SK-N-SH treated with all-trans-retinoic acid at 6 μM for 48 hours (cell line): ENCODE data around the gene GNA12.

Experiments used
- ATAC-seq: fragments of 200-7000 bp; cut with Tn5 transposase; 3 replicates; pipeline ENCODE4 v1.9.1; 2020; ENCODE audit warnings: mild to moderate bottlenecking, moderate library complexity
- ARNTL ChIP-seq: fragments of 450-650 bp; formaldehyde crosslinking; IDR thresholded peaks from 2 replicates; pipeline ENCODE4 v1.5.0; 2020; ENCODE audit warnings: low read depth, mild to moderate bottlenecking, moderate library complexity, borderline replicate concordance
- BACH2 ChIP-seq: fragments of 250-450 bp; sonication (Bioruptor Pico); IDR thresholded peaks from 2 replicates; pipeline ENCODE4 v1.9.0; 2021; ENCODE audit warnings: mild to moderate bottlenecking, borderline replicate concordance
- ESRRG ChIP-seq: fragments of 250-450 bp; sonication (Bioruptor Pico); IDR thresholded peaks from 2 replicates; pipeline ENCODE4 v1.6.1; 2021; ENCODE audit warnings: mild to moderate bottlenecking
- GLIS3 ChIP-seq: fragments of 250-450 bp; sonication (Bioruptor Pico); IDR thresholded peaks from 2 replicates; pipeline ENCODE4 v1.5.0; 2020; ENCODE audit warnings: mild to moderate bottlenecking, moderate library complexity
- OSR1 ChIP-seq: fragments of 250-450 bp; sonication (Bioruptor Pico); IDR thresholded peaks from 2 replicates; pipeline ENCODE4 v1.8.0; 2022; ENCODE audit warnings: moderate library complexity, mild to moderate bottlenecking, inconsistent platforms
- PPARA ChIP-seq: fragments of 250-450 bp; sonication (Bioruptor Pico); IDR thresholded peaks from 2 replicates; pipeline ENCODE4 v1.5.0; 2020; ENCODE audit warnings: mild to moderate bottlenecking, borderline replicate concordance
- RARB ChIP-seq: fragments of 250-450 bp; sonication (Bioruptor Pico); IDR thresholded peaks from 2 replicates; pipeline ENCODE4 v1.8.0; 2021; ENCODE audit warnings: mild to moderate bottlenecking, moderate library complexity
- SNAI2 ChIP-seq: fragments of 250-450 bp; sonication (Bioruptor Pico); IDR thresholded peaks from 2 replicates; pipeline ENCODE4 v1.5.0; 2020; ENCODE audit warnings: mild to moderate bottlenecking, moderate library complexity
- TCF4 ChIP-seq: fragments of 250-450 bp; sonication (Bioruptor Pico); IDR thresholded peaks from 2 replicates; pipeline ENCODE4 v1.8.0; 2021; ENCODE audit warnings: mild to moderate bottlenecking, moderate library complexity, borderline replicate concordance
- TOX ChIP-seq: fragments of 250-450 bp; sonication (Bioruptor Pico); IDR thresholded peaks from 2 replicates; pipeline ENCODE4 v1.8.0; 2021; ENCODE audit warnings: mild to moderate bottlenecking, moderate library complexity, borderline replicate concordance
- ZC3H10 ChIP-seq: fragments of 250-450 bp; sonication (Bioruptor Pico); IDR thresholded peaks from 2 replicates; pipeline ENCODE4 v1.5.1; 2021; ENCODE audit warnings: mild to moderate bottlenecking, moderate library complexity
- ZFP30 ChIP-seq: fragments of 450-650 bp; formaldehyde crosslinking; IDR thresholded peaks from 2 replicates; pipeline ENCODE4 v1.5.0; 2022; ENCODE audit warnings: mild to moderate bottlenecking, moderate library complexity
- ZNF565 ChIP-seq: fragments of 450-650 bp; formaldehyde crosslinking; conservative IDR thresholded peaks from 2 replicates; pipeline ENCODE4 v1.5.0; 2020; ENCODE audit warnings: low read depth, mild to moderate bottlenecking, moderate library complexity
- ZNF70 ChIP-seq: fragments of 450-650 bp; formaldehyde crosslinking; IDR thresholded peaks from 2 replicates; pipeline ENCODE4 v1.5.0; 2020; ENCODE audit warnings: mild to moderate bottlenecking, moderate library complexity
- ZNF8 ChIP-seq: fragments of 450-650 bp; formaldehyde crosslinking; IDR thresholded peaks from 2 replicates; pipeline ENCODE4 v1.5.0; 2020; ENCODE audit warnings: mild to moderate bottlenecking, moderate library complexity
- TF ChIP-seq, protein P1 (sequence below): fragments of 250-450 bp; sonication (Bioruptor Pico); IDR thresholded peaks from 2 replicates; pipeline ENCODE4 v1.5.1; 2021; ENCODE audit warnings: mild to moderate bottlenecking, moderate library complexity
- TF ChIP-seq, protein P2 (sequence below): fragments of 250-450 bp; sonication (Bioruptor Pico); IDR thresholded peaks from 2 replicates; pipeline ENCODE4 v1.5.0; 2020; ENCODE audit warnings: mild to moderate bottlenecking, moderate library complexity
- TF ChIP-seq, protein P3 (sequence below): fragments of 250-450 bp; sonication (Bioruptor Pico); IDR thresholded peaks from 2 replicates; pipeline ENCODE4 v1.8.0; 2021; ENCODE audit warnings: low read depth, mild to moderate bottlenecking, moderate library complexity, borderline replicate concordance
- TF ChIP-seq, protein P4 (sequence below): fragments of 250-450 bp; sonication (Bioruptor Pico); IDR thresholded peaks from 2 replicates; pipeline ENCODE4 v1.5.1; 2020; ENCODE audit warnings: low read depth, mild to moderate bottlenecking, moderate library complexity
- TF ChIP-seq, protein P5 (sequence below): fragments of 250-450 bp; sonication (Bioruptor Pico); IDR thresholded peaks from 2 replicates; pipeline ENCODE4 v1.8.0; 2020; ENCODE audit warnings: mild to moderate bottlenecking, moderate library complexity, borderline replicate concordance

The GNA12 gene

DNA sequence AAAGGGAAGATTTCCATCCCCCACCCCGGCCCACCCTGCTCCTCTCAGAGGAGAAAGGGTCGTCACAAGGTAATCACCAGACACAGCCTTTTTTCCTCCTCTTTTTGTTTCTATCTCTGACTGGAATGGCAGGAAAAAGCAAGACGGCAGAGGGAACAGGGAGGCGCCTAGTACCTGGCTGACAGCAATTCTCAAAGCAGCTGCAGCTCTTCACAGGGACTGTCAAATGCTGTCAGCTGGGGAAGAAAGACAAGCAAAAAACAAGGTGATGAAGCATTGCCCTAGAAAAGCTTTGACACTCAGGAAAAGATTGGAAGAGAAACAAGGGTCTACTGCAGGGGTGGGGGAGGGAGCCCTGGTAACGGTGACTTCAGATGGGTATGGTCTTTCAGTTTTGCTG, 52.7 kb downstream of the GNA12 start (continued):
- TF ChIP-seq, protein P1, sequence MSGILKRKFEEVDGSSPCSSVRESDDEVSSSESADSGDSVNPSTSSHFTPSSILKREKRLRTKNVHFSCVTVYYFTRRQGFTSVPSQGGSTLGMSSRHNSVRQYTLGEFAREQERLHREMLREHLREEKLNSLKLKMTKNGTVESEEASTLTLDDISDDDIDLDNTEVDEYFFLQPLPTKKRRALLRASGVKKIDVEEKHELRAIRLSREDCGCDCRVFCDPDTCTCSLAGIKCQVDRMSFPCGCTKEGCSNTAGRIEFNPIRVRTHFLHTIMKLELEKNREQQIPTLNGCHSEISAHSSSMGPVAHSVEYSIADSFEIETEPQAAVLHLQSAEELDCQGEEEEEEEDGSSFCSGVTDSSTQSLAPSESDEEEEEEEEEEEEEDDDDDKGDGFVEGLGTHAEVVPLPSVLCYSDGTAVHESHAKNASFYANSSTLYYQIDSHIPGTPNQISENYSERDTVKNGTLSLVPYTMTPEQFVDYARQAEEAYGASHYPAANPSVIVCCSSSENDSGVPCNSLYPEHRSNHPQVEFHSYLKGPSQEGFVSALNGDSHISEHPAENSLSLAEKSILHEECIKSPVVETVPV (CRISPR knock-in tag), result no peak
- TF ChIP-seq ZNF70 (CRISPR knock-in tag) (no peak), OSR1 (CRISPR knock-in tag) (no peak), GLIS3 (no peak), RARB (CRISPR knock-in tag) (no peak)

DNA sequence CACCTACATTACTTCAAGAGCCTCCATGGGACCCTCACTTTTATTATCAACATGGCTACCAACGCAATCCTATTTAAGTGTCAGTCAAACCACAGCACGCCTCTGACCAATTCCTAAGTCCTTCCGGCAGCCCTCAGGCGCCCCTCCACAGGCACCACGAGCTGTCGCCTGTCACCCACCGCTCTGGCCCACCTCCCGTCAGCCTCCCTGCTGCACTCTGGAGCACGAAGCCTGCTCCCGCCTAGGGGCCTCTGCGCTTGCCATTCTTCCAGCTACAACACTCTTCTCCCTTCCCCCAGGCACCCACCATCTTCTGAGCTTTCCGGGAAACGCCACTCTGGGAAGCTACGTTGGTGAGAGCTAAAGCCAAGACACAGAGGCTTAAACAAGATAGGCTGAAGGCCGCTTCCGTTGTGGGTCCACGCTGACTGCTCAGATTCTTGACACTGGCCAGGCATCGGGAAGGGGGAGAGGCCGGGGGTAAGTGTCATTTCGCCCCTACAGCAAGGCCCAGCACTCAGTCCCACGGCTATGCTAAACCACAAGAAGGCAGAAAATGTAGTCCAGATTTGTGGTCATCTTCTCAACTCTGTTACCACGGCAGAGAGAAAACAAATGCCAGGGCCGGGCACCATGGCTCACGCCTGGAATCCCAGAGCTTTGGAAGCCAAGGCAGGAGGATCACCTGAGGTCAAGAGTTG, 56.7 kb downstream of the GNA12 start:
- peak; percentile 37 for ATAC-seq
- no peak for TF ChIP-seq TCF4 (CRISPR knock-in tag)
- TF ChIP-seq, protein P2, sequence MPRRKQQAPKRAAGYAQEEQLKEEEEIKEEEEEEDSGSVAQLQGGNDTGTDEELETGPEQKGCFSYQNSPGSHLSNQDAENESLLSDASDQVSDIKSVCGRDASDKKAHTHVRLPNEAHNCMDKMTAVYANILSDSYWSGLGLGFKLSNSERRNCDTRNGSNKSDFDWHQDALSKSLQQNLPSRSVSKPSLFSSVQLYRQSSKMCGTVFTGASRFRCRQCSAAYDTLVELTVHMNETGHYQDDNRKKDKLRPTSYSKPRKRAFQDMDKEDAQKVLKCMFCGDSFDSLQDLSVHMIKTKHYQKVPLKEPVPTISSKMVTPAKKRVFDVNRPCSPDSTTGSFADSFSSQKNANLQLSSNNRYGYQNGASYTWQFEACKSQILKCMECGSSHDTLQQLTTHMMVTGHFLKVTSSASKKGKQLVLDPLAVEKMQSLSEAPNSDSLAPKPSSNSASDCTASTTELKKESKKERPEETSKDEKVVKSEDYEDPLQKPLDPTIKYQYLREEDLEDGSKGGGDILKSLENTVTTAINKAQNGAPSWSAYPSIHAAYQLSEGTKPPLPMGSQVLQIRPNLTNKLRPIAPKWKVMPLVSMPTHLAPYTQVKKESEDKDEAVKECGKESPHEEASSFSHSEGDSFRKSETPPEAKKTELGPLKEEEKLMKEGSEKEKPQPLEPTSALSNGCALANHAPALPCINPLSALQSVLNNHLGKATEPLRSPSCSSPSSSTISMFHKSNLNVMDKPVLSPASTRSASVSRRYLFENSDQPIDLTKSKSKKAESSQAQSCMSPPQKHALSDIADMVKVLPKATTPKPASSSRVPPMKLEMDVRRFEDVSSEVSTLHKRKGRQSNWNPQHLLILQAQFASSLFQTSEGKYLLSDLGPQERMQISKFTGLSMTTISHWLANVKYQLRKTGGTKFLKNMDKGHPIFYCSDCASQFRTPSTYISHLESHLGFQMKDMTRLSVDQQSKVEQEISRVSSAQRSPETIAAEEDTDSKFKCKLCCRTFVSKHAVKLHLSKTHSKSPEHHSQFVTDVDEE, result no peak
- TF ChIP-seq ARNTL (CRISPR knock-in tag), result no peak
- TF ChIP-seq ZNF70 (CRISPR knock-in tag), result no peak
- TF ChIP-seq ZNF8 (CRISPR knock-in tag), result no peak
- TF ChIP-seq, protein P3, sequence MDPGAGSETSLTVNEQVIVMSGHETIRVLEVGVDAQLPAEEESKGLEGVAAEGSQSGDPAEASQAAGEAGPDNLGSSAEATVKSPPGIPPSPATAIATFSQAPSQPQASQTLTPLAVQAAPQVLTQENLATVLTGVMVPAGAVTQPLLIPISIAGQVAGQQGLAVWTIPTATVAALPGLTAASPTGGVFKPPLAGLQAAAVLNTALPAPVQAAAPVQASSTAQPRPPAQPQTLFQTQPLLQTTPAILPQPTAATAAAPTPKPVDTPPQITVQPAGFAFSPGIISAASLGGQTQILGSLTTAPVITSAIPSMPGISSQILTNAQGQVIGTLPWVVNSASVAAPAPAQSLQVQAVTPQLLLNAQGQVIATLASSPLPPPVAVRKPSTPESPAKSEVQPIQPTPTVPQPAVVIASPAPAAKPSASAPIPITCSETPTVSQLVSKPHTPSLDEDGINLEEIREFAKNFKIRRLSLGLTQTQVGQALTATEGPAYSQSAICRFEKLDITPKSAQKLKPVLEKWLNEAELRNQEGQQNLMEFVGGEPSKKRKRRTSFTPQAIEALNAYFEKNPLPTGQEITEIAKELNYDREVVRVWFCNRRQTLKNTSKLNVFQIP (CRISPR knock-in tag), result no peak
- no peak for TF ChIP-seq ZFP30
- TF ChIP-seq ZC3H10, result no peak
- TF ChIP-seq, protein P4, sequence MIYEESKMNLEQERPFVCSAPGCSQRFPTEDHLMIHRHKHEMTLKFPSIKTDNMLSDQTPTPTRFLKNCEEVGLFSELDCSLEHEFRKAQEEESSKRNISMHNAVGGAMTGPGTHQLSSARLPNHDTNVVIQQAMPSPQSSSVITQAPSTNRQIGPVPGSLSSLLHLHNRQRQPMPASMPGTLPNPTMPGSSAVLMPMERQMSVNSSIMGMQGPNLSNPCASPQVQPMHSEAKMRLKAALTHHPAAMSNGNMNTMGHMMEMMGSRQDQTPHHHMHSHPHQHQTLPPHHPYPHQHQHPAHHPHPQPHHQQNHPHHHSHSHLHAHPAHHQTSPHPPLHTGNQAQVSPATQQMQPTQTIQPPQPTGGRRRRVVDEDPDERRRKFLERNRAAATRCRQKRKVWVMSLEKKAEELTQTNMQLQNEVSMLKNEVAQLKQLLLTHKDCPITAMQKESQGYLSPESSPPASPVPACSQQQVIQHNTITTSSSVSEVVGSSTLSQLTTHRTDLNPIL, result no peak
- TF ChIP-seq RARB (CRISPR knock-in tag), result no peak
- TF ChIP-seq, protein P1 (CRISPR knock-in tag), result no peak
- TF ChIP-seq ESRRG (CRISPR knock-in tag), result no peak
- no peak for TF ChIP-seq OSR1 (CRISPR knock-in tag)
- TF ChIP-seq GLIS3, result no peak

DNA sequence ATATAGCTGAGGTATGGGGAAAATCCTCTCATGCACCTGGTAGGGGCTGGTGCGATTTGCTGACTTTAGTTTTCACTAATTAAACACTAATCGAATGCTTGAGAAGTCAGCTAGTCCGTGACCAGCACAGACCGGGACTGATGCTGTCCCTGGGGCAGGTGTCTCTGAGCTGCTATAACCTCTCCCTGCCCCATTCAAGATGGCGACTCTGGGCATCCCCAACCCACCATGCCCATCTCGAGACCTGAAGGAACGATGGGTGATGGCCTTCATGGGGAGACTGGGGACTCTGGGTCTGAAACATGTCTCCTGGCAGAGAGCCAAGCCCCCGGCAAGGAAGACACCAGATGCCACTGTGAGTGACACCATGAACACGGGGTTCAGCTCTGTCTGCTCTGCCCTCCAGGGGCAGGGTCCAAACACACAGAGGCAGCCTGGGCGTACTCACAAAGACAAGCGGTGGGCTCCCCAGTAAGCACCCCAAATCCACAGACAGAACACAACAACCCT, 57.4 kb downstream of the GNA12 start:
- TF ChIP-seq GLIS3, result no peak
- TF ChIP-seq ZFP30, result no peak
- no peak for TF ChIP-seq RARB (CRISPR knock-in tag)
- TF ChIP-seq SNAI2 (CRISPR knock-in tag), result no peak
- TF ChIP-seq ZNF8 (CRISPR knock-in tag), result no peak

DNA sequence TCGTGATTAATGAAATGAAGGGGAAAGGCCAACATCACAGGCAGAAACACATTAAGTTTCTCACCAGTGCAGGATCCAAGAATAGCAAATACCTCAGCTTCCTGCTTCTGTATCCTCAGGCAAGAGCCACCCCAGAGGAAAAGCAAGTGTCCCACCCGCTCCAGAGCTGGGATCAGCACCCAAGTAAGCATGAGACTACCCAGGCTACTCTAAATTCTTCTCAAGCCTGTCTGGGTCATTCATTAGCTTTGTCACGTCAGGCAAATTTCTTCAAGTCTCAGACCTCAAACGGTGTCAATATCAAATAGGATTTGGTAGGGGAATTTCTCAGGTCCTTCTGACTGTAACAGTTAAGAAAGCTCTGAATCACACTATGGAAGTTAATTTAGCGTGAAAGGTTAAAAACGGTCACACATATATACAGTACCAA, 59.0 kb downstream of the GNA12 start:
- ATAC-seq, result no peak
- TF ChIP-seq, protein P2, result no peak
- TF ChIP-seq SNAI2 (CRISPR knock-in tag) (no peak), ARNTL (CRISPR knock-in tag) (no peak), TOX (CRISPR knock-in tag) (no peak), BACH2 (CRISPR knock-in tag) (no peak), ZNF8 (CRISPR knock-in tag) (no peak), TCF4 (CRISPR knock-in tag) (no peak), RARB (CRISPR knock-in tag) (no peak), ZFP30 (no peak), ZNF565 (CRISPR knock-in tag) (no peak), ZNF70 (CRISPR knock-in tag) (no peak), PPARA (no peak)
- TF ChIP-seq, protein P5, sequence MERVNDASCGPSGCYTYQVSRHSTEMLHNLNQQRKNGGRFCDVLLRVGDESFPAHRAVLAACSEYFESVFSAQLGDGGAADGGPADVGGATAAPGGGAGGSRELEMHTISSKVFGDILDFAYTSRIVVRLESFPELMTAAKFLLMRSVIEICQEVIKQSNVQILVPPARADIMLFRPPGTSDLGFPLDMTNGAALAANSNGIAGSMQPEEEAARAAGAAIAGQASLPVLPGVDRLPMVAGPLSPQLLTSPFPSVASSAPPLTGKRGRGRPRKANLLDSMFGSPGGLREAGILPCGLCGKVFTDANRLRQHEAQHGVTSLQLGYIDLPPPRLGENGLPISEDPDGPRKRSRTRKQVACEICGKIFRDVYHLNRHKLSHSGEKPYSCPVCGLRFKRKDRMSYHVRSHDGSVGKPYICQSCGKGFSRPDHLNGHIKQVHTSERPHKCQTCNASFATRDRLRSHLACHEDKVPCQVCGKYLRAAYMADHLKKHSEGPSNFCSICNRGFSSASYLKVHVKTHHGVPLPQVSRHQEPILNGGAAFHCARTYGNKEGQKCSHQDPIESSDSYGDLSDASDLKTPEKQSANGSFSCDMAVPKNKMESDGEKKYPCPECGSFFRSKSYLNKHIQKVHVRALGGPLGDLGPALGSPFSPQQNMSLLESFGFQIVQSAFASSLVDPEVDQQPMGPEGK (CRISPR knock-in tag), result no peak

More for the DNA sequence above, 57.4 kb downstream of the GNA12 start:
- no peak for ATAC-seq
